HG03097 (cell line): ENCODE data around the gene DHCR7.

ENCODE experiments used
- ATAC-seq: cut with Tn5 transposase; IDR thresholded peaks from one replicate; pipeline ENCODE4 v1.9.1; 2021; ENCODE audit not compliant: unreplicated experiment, low FRiP score

Gene DHCR7

GRCh38 chr11:71387784-71388636 lies 60.2 kb downstream of the DHCR7 start:
- ATAC-seq = no peak

- no peak for ATAC-seq
Measured at GRCh38 chr11:71387200-71387599, 61.0 kb downstream of the DHCR7 start.

- no peak for ATAC-seq
Measured at GRCh38 chr11:71386202-71386601, 62.0 kb downstream of the DHCR7 start.

GRCh38 chr11:71385091-71385490 lies 63.1 kb downstream of the DHCR7 start:
- ATAC-seq = no peak

- ATAC-seq = no peak
Measured at GRCh38 chr11:71384561-71384960, 63.6 kb downstream of the DHCR7 start.
